GM12874 (cell line): ENCODE measurements around the gene ZNF322.

Experiments
- CTCF ChIP-seq: IDR thresholded peaks from 2 replicates; pipeline ENCODE4 v1.5.1; 2011; ENCODE audit warnings: low read depth, mild to moderate bottlenecking, control low read depth, low read length, moderate library complexity; ENCODE audit not compliant: insufficient read depth

ZNF322 gene

GRCh38 chr6:26609463-26609862 is 50.1 kb downstream of the ZNF322 start:
- no peak for TF ChIP-seq CTCF

- TF ChIP-seq CTCF: peak; percentile 66
These were observed 51.9 kb downstream of the ZNF322 start for GRCh38 chr6:26607434-26608230.

- no peak for TF ChIP-seq CTCF
These were observed 54.7 kb downstream of the ZNF322 start for GRCh38 chr6:26604797-26605196.

GRCh38 chr6:26604026-26604425 is 55.5 kb downstream of the ZNF322 start:
- TF ChIP-seq CTCF: no peak

- no peak for TF ChIP-seq CTCF
These were observed 57.3 kb downstream of the ZNF322 start for GRCh38 chr6:26602262-26602661.

- TF ChIP-seq CTCF: no peak
These were observed 58.8 kb downstream of the ZNF322 start for GRCh38 chr6:26600759-26601158.

- TF ChIP-seq CTCF: no peak
These were observed 60.0 kb downstream of the ZNF322 start for GRCh38 chr6:26599591-26599990.
